Hepatocyte (in vitro differentiated cells): Measurements from ENCODE around the gene PTGIS. TPM values are rescaled to one million over a fixed set of nuclear protein-coding genes. Genes with fewer than 3 reads are reported as not detected.

Experiments used
- DNase-seq: peaks from one replicate; pipeline ENCODE4 v3.0.0-alpha.2; 2016; ENCODE audit warnings: low spot score
- H2AFZ ChIP-seq: fragments of 200-600 bp; sonication (generic); 2 replicates; pipeline ENCODE4 v1.6.0; 2016; ENCODE audit warnings: antibody characterized with exemption, mild to moderate bottlenecking
- H3K27ac ChIP-seq: fragments of 200-600 bp; sonication (generic); 2 replicates; pipeline ENCODE4 v1.5.1; 2016; ENCODE audit warnings: mild to moderate bottlenecking
- H3K27me3 ChIP-seq: fragments of 200-600 bp; sonication (generic); 2 replicates; pipeline ENCODE4 v1.6.1; 2016
- H3K36me3 ChIP-seq: fragments of 200-600 bp; sonication (generic); replicated peaks from 2 replicates; pipeline ENCODE4 v1.5.1; 2016; ENCODE audit warnings: low read depth; ENCODE audit not compliant: insufficient read depth
- H3K4me1 ChIP-seq: fragments of 200-600 bp; sonication (generic); 2 replicates; pipeline ENCODE4 v1.5.1; 2016; ENCODE audit warnings: mild to moderate bottlenecking, moderate library complexity; ENCODE audit not compliant: insufficient read depth
- H3K4me2 ChIP-seq: fragments of 200-600 bp; sonication (generic); 2 replicates; pipeline ENCODE4 v1.6.0; 2016
- H3K4me3 ChIP-seq: fragments of 200-600 bp; sonication (generic); 2 replicates; pipeline ENCODE4 v1.5.1; 2016; ENCODE audit warnings: mild to moderate bottlenecking
- H3K79me2 ChIP-seq: fragments of 200-600 bp; sonication (generic); 2 replicates; pipeline ENCODE4 v1.6.0; 2017; ENCODE audit warnings: mild to moderate bottlenecking
- H3K9me2 ChIP-seq: fragments of 200-600 bp; sonication (generic); replicated peaks from 2 replicates; pipeline ENCODE4 v1.6.0; 2017; ENCODE audit warnings: mild to moderate bottlenecking; ENCODE audit not compliant: insufficient read depth
- H3K9me3 ChIP-seq: fragments of 200-600 bp; sonication (generic); 2 replicates; pipeline ENCODE4 v1.5.1; 2016; ENCODE audit warnings: low read depth, mild to moderate bottlenecking
- H4K20me1 ChIP-seq: fragments of 200-600 bp; sonication (generic); 2 replicates; pipeline ENCODE4 v1.6.0; 2016; ENCODE audit warnings: mild to moderate bottlenecking; ENCODE audit not compliant: insufficient read depth, poor library complexity, severe bottlenecking
- EZH2 ChIP-seq: fragments of 200-600 bp; sonication (generic); IDR thresholded peaks from 2 replicates; pipeline ENCODE4 v1.6.1; 2016; ENCODE audit warnings: antibody characterized with exemption, mild to moderate bottlenecking, borderline replicate concordance
- EZH2phosphoT487 ChIP-seq: fragments of 200-600 bp; sonication (generic); IDR thresholded peaks from one replicate; pipeline ENCODE4 v1.6.1; 2018; ENCODE audit warnings: antibody characterized with exemption, mild to moderate bottlenecking, low read depth, moderate library complexity; ENCODE audit not compliant: unreplicated experiment, severe bottlenecking
- WGBS: methylation state at CpG from one replicate; pipeline ENCODE4 v1.1.6; 2016; ENCODE audit warnings: low lambda C conversion rate; ENCODE audit errors: missing lambda C conversion rate; 5-methylcytosine and 5-hydroxymethylcytosine counted together
- polyA plus RNA-seq: library from polyadenylated mRNA; unstranded; fragments of >200 nt; fragmentation: Nextera tagmentation; extraction: Ambion mirVana; gene quantifications from 2 replicates; pipeline ENCODE4 v1.2.1, GENCODE V29; 2016
- total RNA-seq: library from RNA; depleted of rRNA; stranded (reverse); fragments of >200 nt; gene quantifications from 2 replicates; pipeline ENCODE4 v1.2.3, GENCODE V29; 2014
- TF ChIP-seq, protein P1 (sequence below): fragments of 200-600 bp; sonication (generic); IDR thresholded peaks from 2 replicates; pipeline ENCODE4 v1.5.1; 2016; ENCODE audit warnings: antibody characterized with exemption, mild to moderate bottlenecking; ENCODE audit not compliant: poor library complexity

PTGIS gene
- total and polyA plus RNA-seq, 2 experiments from 2014 or later = 25.4 to 26.1 TPM

DNA sequence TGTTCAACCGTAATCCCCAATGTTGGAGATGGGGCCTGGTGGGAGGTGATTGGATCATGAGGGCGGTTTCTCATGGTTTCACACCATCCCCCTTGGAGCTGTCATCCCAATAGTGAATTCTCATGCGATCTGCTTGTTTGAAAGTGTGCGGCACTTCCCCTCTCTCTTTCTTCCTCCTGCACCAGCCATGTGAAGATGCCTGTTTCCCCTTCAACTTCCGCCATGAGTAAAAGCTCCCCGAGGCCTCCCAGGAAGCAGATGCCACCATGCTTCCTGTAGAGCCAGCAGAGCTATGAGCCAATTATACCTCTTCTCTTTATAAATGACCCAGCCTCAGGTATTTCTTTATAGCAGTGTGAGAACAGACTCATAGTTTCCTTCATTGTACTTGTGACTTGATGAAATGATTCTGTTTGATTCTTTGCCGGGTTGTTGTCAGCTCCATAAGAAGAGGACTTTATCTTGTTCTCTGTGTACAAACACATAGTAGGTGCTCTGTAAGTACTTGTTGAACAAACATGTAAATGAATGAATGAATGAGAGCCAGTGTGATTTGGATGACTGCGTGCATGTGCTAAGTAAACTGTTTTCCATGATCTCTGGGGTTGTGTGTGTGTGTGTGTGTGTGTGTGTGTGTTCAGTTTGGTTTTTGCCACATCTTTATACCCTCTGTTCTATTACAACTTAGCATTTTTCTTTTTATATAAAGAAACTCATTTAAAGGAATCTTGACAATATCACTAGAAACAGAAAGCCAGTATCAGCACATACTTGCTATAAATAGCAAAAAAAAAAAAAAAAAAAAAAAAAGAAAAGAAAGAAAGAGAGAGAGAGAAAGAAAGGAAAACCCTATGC, 22.5 kb upstream of the PTGIS start:
- WGBS = 93% methylated on average over 8 of the region's 8 CpGs
- Histone ChIP-seq H2AFZ (no peak overlapping the region), H3K36me3 (no peaks in the 10 kb centered on the region), H3K27me3 (no peaks in the 10 kb centered on the region), H3K27ac (peak overlapping the region; percentile 86), H3K79me2 (no peaks in the 10 kb centered on the region), H3K9me3 (no peaks in the 10 kb centered on the region), H3K4me1 (peaks cover 29% of the 10 kb centered on the region), H3K4me2 (no peak overlapping the region), H4K20me1 (no peaks in the 10 kb centered on the region), H3K9me2 (no peaks in the 10 kb centered on the region), H3K4me3 (no peak overlapping the region)
- TF ChIP-seq, protein P1, sequence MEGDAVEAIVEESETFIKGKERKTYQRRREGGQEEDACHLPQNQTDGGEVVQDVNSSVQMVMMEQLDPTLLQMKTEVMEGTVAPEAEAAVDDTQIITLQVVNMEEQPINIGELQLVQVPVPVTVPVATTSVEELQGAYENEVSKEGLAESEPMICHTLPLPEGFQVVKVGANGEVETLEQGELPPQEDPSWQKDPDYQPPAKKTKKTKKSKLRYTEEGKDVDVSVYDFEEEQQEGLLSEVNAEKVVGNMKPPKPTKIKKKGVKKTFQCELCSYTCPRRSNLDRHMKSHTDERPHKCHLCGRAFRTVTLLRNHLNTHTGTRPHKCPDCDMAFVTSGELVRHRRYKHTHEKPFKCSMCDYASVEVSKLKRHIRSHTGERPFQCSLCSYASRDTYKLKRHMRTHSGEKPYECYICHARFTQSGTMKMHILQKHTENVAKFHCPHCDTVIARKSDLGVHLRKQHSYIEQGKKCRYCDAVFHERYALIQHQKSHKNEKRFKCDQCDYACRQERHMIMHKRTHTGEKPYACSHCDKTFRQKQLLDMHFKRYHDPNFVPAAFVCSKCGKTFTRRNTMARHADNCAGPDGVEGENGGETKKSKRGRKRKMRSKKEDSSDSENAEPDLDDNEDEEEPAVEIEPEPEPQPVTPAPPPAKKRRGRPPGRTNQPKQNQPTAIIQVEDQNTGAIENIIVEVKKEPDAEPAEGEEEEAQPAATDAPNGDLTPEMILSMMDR = no peak
- TF ChIP-seq EZH2phosphoT487 (no peak), EZH2 (no peak)
- no peak for DNase-seq

DNA sequence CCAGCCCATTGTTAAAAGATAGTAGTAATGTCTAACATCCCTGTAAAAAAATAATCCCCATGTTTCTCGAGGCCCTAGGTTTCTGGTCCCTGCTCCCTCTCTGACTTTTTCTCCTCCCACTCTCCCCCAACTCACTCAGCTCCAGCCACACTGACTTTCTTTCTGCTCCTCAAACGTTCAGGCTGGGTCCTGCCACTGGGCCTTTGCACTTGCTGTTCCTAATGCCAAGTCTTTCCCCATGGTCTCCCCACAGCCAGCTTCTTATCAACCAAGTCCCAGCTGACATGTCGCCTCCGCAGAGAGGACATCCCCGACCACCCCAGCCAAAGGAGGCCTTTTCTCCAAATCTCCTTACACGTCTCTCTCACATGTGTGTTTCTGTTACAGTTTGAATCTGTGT, 21.8 kb upstream of the PTGIS start:
- Histone ChIP-seq H3K4me1 (peaks cover 35% of the 10 kb centered on the region), H3K9me3 (no peaks in the 10 kb centered on the region), H3K79me2 (no peaks in the 10 kb centered on the region), H2AFZ (no peak overlapping the region), H3K27me3 (no peaks in the 10 kb centered on the region), H3K27ac (peak overlapping the region; percentile 86), H3K4me2 (no peak overlapping the region), H3K4me3 (no peak overlapping the region), H4K20me1 (no peaks in the 10 kb centered on the region), H3K9me2 (no peaks in the 10 kb centered on the region), H3K36me3 (no peaks in the 10 kb centered on the region)
- TF ChIP-seq, protein P1 = no peak
- TF ChIP-seq EZH2phosphoT487 (no peak), EZH2 (no peak)
- DNase-seq = no peak
- 92% methylated on average over 6 of the region's 6 CpGs for WGBS

DNA sequence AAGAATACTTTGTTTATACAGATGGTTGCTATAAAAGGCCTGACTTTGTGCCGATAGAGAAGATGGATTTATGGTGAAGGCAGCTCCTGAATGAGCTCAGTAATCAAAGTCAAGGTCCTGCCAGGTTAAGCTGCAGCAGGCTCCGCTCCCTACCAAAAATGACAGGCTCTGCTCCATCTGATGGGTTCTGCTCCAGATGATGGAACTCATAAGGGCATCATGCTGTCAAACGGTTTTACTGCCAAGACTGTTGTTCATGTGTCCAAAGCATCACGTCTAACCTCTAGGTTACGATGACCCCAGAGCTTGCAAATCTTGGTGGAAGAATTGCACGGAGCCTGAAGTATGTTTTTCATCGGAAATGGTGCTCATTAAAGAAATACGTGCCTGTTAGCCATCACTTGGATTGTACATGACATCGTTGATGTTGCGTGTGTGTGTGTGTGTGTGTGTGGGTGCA, 19.2 kb upstream of the PTGIS start:
- H2AFZ ChIP-seq = no peak overlapping the region
- no peak overlapping the region for H3K4me3 ChIP-seq
- WGBS = 48% methylated on average over 10 of the region's 10 CpGs
- H3K9me2 ChIP-seq = no peaks in the 10 kb centered on the region
- TF ChIP-seq EZH2phosphoT487 (no peak), EZH2 (no peak)
- TF ChIP-seq, protein P1 = no peak
- no peaks in the 10 kb centered on the region for H3K9me3 ChIP-seq
- peak overlapping the region; percentile 4 for H3K4me2 ChIP-seq
- DNase-seq = no peak
- H3K27ac ChIP-seq = peak overlapping the region; percentile 38
- H3K79me2 ChIP-seq = no peaks in the 10 kb centered on the region
- peaks cover 46% of the 10 kb centered on the region for H3K4me1 ChIP-seq
- H4K20me1 ChIP-seq = no peaks in the 10 kb centered on the region
- no peaks in the 10 kb centered on the region for H3K27me3 ChIP-seq
- no peaks in the 10 kb centered on the region for H3K36me3 ChIP-seq
